WTC11 (cell line): Measurements from ENCODE around the gene IDUA. TPM values are rescaled to one million over a fixed set of nuclear protein-coding genes. Genes with fewer than 3 reads are reported as not detected.
A peak's percentile ranks its signal among the peaks of the same experiment; 100 is the strongest.

ENCODE experiments used
- ATAC-seq: fragments of 200-7000 bp; cut with Tn5 transposase; 2 replicates; pipeline ENCODE4 v1.10.0; 2021; ENCODE audit warnings: mild to moderate bottlenecking, moderate library complexity
- CTCF ChIA-PET: fragments of 300-600 bp; sonication (Branson Sonifier 250); formaldehyde crosslinking; loops from one replicate; lab custom pipeline; 2021; ENCODE audit warnings: antibody characterized with exemption; lab: Charles Lee
- POLR2A ChIA-PET: fragments of 350-600 bp; sonication (Branson Sonifier 250); formaldehyde crosslinking; loops from one replicate; lab custom pipeline; 2021; ENCODE audit warnings: antibody characterized with exemption; lab: Charles Lee
- DNase-seq: peaks from one replicate; pipeline ENCODE4 v3.0.0; 2021; ENCODE audit warnings: low spot score
- H3K27ac Mint-ChIP-seq: 2 replicates; pipeline ENCODE4 v1.8.0; 2021; ENCODE audit warnings: mixed read lengths
- H3K27me3 Mint-ChIP-seq: 2 replicates; pipeline ENCODE4 v1.8.0; 2021; ENCODE audit warnings: low read depth, mild to moderate bottlenecking, moderate library complexity, mixed read lengths
- H3K36me3 Mint-ChIP-seq: 2 replicates; pipeline ENCODE4 v1.8.0; 2021; ENCODE audit warnings: mixed read lengths
- H3K4me1 Mint-ChIP-seq: 2 replicates; pipeline ENCODE4 v1.8.0; 2022; ENCODE audit warnings: mixed read lengths
- H3K4me3 Mint-ChIP-seq: 2 replicates; pipeline ENCODE4 v1.8.0; 2021; ENCODE audit warnings: mild to moderate bottlenecking, moderate library complexity, mixed read lengths
- H3K9me3 Mint-ChIP-seq: 2 replicates; pipeline ENCODE4 v1.8.0; 2021; ENCODE audit warnings: mixed read lengths
- ATF2 ChIP-seq: sonication (generic); formaldehyde crosslinking; IDR thresholded peaks from 2 replicates; pipeline ENCODE4 v1.8.1; 2022; ENCODE audit warnings: low read depth, missing genetic modification reagents, borderline replicate concordance
- CBFB ChIP-seq: sonication (generic); formaldehyde crosslinking; IDR thresholded peaks from 2 replicates; pipeline ENCODE4 v1.8.1; 2022; ENCODE audit warnings: mild to moderate bottlenecking, low read depth, missing genetic modification reagents
- CTCF ChIP-seq: fragments of 200-600 bp; IDR thresholded peaks from 2 replicates; pipeline ENCODE4 v1.8.0; 2022; ENCODE audit warnings: antibody characterized with exemption
- E2F5 ChIP-seq: sonication (generic); formaldehyde crosslinking; IDR thresholded peaks from 2 replicates; pipeline ENCODE4 v1.8.1; 2022; ENCODE audit warnings: mild to moderate bottlenecking, moderate library complexity, missing genetic modification reagents
- EMX1 ChIP-seq: fragments of 250-450 bp; sonication (Bioruptor Pico); IDR thresholded peaks from 2 replicates; pipeline ENCODE4 v1.8.0; 2021; ENCODE audit warnings: mild to moderate bottlenecking
- GTF2I ChIP-seq: fragments of 250-450 bp; sonication (Bioruptor Pico); conservative IDR thresholded peaks from 2 replicates; pipeline ENCODE4 v1.4.0; 2021; ENCODE audit warnings: mild to moderate bottlenecking
- MXD4 ChIP-seq: fragments of 250-450 bp; sonication (Bioruptor Pico); IDR thresholded peaks from 2 replicates; pipeline ENCODE4 v1.8.0; 2021; ENCODE audit warnings: mild to moderate bottlenecking, moderate library complexity, borderline replicate concordance
- SOX15 ChIP-seq: fragments of 250-450 bp; sonication (Bioruptor Pico); IDR thresholded peaks from 2 replicates; pipeline ENCODE4 v1.9.0; 2021; ENCODE audit warnings: mild to moderate bottlenecking
- TCF7 ChIP-seq: sonication (generic); formaldehyde crosslinking; IDR thresholded peaks from 2 replicates; pipeline ENCODE4 v1.8.0; 2022; ENCODE audit warnings: mild to moderate bottlenecking, low read depth, missing genetic modification reagents, moderate library complexity
- TEAD4 ChIP-seq: sonication (generic); formaldehyde crosslinking; IDR thresholded peaks from 2 replicates; pipeline ENCODE4 v1.8.0; 2022; ENCODE audit warnings: mild to moderate bottlenecking, missing genetic modification reagents
- USF1 ChIP-seq: sonication (generic); formaldehyde crosslinking; IDR thresholded peaks from 2 replicates; pipeline ENCODE4 v1.8.0; 2022; ENCODE audit warnings: mild to moderate bottlenecking, missing genetic modification reagents
- ZNF281 ChIP-seq: sonication (generic); formaldehyde crosslinking; IDR thresholded peaks from 2 replicates; pipeline ENCODE4 v1.8.0; 2023; ENCODE audit warnings: mild to moderate bottlenecking, missing genetic modification reagents
- ZNF671 ChIP-seq: fragments of 250-450 bp; sonication (Bioruptor Pico); IDR thresholded peaks from 2 replicates; pipeline ENCODE4 v1.8.0; 2021; ENCODE audit warnings: mild to moderate bottlenecking
- total RNA-seq: library from RNA; stranded (reverse); gene quantifications from 3 replicates; pipeline ENCODE4 v1.2.3, GENCODE V29; 2021

The IDUA gene
- total RNA-seq, 1 experiment from 2014 or later, result 8.7 TPM

- peak; percentile 64 for ATAC-seq
- Mint-ChIP-seq H3K27me3 (no peaks in the 10 kb centered on the region), H3K4me1 (0 out of 2 replicates have a peak, but pooled peaks cover 3% of the 10 kb centered on the region), H3K36me3 (no peaks in the 10 kb centered on the region), H3K27ac (no peak overlapping the region)
- POLR2A ChIA-PET, result no interaction called here
- peak; percentile 56 for DNase-seq
- no peak for TF ChIP-seq GTF2I (CRISPR knock-in tag)
- no peak for TF ChIP-seq CTCF
- no peak for TF ChIP-seq MXD4 (CRISPR knock-in tag)
- no peak for TF ChIP-seq SOX15 (CRISPR knock-in tag)
- TF ChIP-seq TCF7 (CRISPR knock-in tag), result no peak
- TF ChIP-seq, all 79 proteins: peak for 0
- no peak overlapping the region for H3K4me3 Mint-ChIP-seq
- H3K9me3 Mint-ChIP-seq, result no peaks in the 10 kb centered on the region
- CTCF ChIA-PET, result interaction anchor here (1.3 kb wide), 1 partner anchor 16 kb away, joined by 3 read pairs; no protein-coding TSS in a partner anchor
These were observed 52.9 kb downstream of the IDUA start for GRCh38 chr4:1039493-1040343.

GRCh38 chr4:1040344-1041146 lies 53.7 kb downstream of the IDUA start:
- CTCF ChIA-PET, result no interaction called here
- 0 out of 2 replicates have a peak, but pooled peaks cover 3% of the 10 kb centered on the region for H3K4me1 Mint-ChIP-seq
- ATAC-seq (no peak), DNase-seq (no peak)
- H3K27ac Mint-ChIP-seq, result peak overlapping the region; percentile 80; the same call in 1 of the 2 replicates
- no peaks in the 10 kb centered on the region for H3K9me3 Mint-ChIP-seq
- no peaks in the 10 kb centered on the region; the same call in 1 of the 2 replicates for H3K27me3 Mint-ChIP-seq
- no peaks in the 10 kb centered on the region for H3K36me3 Mint-ChIP-seq
- TF ChIP-seq USF1 (CRISPR knock-in tag) (no peak), ZNF671 (CRISPR knock-in tag) (no peak), E2F5 (CRISPR knock-in tag) (no peak), CBFB (no peak), EMX1 (CRISPR knock-in tag) (no peak), TEAD4 (no peak), ZNF281 (CRISPR knock-in tag) (no peak), ATF2 (CRISPR knock-in tag) (no peak), GTF2I (CRISPR knock-in tag) (no peak)
- TF ChIP-seq, all 79 proteins: peak for 0
- no peak overlapping the region for H3K4me3 Mint-ChIP-seq
- POLR2A ChIA-PET, result no interaction called here
